ENCODE results near the gene LSM14B. TPM values are rescaled to one million over a fixed set of nuclear protein-coding genes. Genes with fewer than 3 reads are reported as not detected.

The LSM14B gene
- total and polyA plus RNA-seq, 3 experiments from 2014 or later: 1.1 to 36.4 (median 35.8) TPM

DNA sequence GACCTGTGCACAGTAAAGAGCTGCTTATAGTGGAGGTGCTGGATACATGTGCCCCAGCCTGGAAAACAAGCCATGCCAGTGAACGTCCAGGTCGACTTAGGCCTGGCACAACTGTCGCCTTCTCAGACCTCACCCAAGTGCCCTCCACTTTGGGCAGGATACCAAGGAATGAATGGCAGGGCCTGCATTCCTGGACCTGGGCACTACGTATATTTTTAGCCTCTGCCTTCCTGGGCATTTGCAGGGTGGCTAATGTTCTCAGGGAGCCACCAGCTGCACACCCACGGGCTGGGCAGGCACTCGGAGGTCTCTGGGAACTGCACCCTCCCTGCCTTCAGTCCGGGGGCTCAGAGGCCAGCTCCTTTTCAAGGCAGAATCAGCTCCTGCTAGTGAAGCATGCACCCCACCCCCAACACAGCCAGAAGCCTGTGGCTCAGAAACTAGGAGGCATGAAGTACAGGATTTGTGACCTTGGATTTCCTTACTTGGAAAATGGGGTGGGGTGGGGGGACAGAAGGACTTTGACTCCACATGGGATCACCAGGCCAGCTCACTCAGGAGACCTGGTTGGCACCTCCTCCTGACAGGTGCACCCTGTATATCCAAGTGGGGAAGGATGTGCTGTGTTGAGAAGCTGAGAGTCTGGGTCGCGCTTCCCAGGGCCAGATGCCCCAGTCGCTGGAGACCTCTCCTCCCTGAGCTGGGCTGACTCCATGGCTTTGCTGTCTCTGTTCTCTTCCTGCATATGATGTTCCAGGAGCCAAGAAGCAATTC lies 2.5 kb upstream of the LSM14B start:
- Mint-ChIP-seq H3K27me3 (peaks cover 0 to 3% of the 10 kb centered on the region in 2 donors), H3K4me3 (peak overlapping the region in 5 of 7 donors; percentile 12 to 90 (median 44)), H3K4me1 (peaks cover 42 to 64% (median 47%) of the 10 kb centered on the region in 3 donors), H3K27ac (peak overlapping the region; percentile 56 to 97 (median 93)), H3K36me3 (peaks cover 0 to 15% (median 0%) of the 10 kb centered on the region in 3 donors), H3K9me3 (peaks cover 0 to 18% (median 13%) of the 10 kb centered on the region in 5 donors)
- Histone ChIP-seq H3K4me3 (ENCODE audit: low read length) (no peak overlapping the region), H3K27me3 (ENCODE audit: insufficient read depth, low read length, poor library complexity, severe bottlenecking) (no peaks in the 10 kb centered on the region), H3K4me1 (ENCODE audit: insufficient read depth, low read length) (peaks cover 57% of the 10 kb centered on the region), H3K9me3 (ENCODE audit: low read length) (no peaks in the 10 kb centered on the region), H3K27ac (ENCODE audit: low read depth, low read length) (no peak overlapping the region), H3K36me3 (ENCODE audit: insufficient read depth, low read length) (peaks cover 7% of the 10 kb centered on the region)
- CTCF ChIA-PET: interaction anchor here (1.6 kb wide), 1 partner anchor 58 kb away, joined by 3 read pairs; no protein-coding TSS in a partner anchor
- POLR2A ChIA-PET: interaction anchor here (0.8 to 1.2 kb wide), 2 partner anchors 53 to 63 kb away, joined by 3 to 4 read pairs; partner anchors contain the start of gene MTG2
- no peak for DNase-seq

DNA sequence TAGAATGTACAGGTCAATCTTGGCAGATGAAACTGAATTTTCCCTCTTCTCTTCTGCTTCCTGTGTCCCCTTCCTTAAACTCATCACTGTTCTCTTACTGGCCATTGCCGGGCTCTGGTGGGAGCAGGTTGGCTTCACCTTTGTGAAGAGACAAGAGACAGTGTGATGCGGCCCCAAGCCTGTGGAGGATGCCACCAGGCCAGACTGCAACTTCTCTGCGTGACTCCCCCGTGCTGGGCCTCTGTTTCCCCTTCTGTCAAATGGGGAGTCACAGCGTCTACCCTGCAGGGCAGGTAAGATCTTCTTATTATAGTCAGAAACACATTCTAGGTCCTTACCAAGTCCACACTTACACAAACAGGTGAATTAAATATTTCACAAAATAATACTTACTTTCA lies 1.9 kb upstream of the LSM14B start:
- Histone ChIP-seq H3K27me3 (ENCODE audit: insufficient read depth, low read length, poor library complexity, severe bottlenecking) (no peaks in the 10 kb centered on the region), H3K9me3 (ENCODE audit: low read length) (no peaks in the 10 kb centered on the region), H3K27ac (ENCODE audit: low read depth, low read length) (no peak overlapping the region), H3K36me3 (ENCODE audit: insufficient read depth, low read length) (peaks cover 7% of the 10 kb centered on the region), H3K4me1 (ENCODE audit: insufficient read depth, low read length) (peaks cover 57% of the 10 kb centered on the region), H3K4me3 (ENCODE audit: low read length) (no peak overlapping the region)
- ChIA-PET POLR2A (interaction anchor here (0.6 to 3.2 kb wide), 3 partner anchors 10 to 1509 kb away, joined by 3 to 61 read pairs (median 4); partner anchors contain the start of gene TAF4), CTCF (interaction anchor here (1.6 to 2.3 kb wide), 5 partner anchors 15 to 109 kb away, joined by 3 to 9 read pairs (median 7); partner anchors contain the start of gene TAF4)
- Mint-ChIP-seq H3K36me3 (peaks cover 3 to 21% (median 3%) of the 10 kb centered on the region in 3 donors), H3K27ac (peak overlapping the region in 7 of 8 donors; percentile 11 to 97 (median 95)), H3K4me3 (peak overlapping the region; percentile 12 to 90 (median 44)), H3K9me3 (peaks cover 0 to 13% (median 10%) of the 10 kb centered on the region in 5 donors), H3K27me3 (peaks cover 0 to 3% of the 10 kb centered on the region in 2 donors), H3K4me1 (peaks cover 45 to 69% (median 51%) of the 10 kb centered on the region in 3 donors)
- no peak for DNase-seq

DNA sequence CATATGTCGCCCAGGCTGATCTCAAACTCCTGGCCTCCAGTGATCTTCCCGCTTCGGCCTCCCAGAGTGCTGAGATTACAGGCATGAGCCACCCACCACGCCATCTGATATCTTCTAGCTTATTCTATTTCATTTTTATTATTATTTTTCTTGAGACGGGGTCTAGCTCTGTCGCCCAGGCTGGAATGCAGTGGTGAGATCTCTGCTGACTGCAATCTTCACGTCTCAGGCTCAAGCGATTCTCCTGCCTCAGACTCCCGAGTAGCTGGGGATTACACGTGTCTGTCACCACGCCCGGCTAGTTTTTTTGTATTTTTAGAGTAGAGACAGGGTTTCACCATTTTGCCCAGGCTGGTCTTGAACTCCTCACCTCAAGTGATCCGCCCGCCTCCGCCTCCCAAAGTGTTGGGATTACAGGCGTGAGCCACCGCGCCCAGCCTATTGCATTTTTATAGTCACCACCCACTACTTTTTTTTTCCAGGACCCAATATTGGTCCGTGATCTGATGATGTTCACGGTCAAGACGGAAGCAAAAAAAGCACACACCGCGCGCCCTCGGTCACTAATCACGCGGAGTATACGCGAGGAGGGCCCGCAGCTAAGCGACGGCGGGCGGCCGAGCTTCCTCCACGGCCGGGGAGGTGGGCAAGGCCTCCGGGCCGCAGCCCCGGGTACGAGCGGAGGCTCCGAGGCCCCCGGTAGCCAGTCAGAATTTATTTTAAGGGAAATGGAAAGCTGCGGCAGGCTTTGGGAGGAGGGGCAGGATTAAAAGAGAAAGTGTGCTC lies 1.1 kb upstream of the LSM14B start:
- H3K27ac Mint-ChIP-seq: peak overlapping the region; percentile 87 to 97 (median 96)
- CTCF ChIA-PET: interaction anchor here (1.2 to 2.3 kb wide), 6 partner anchors 15 to 112 kb away, joined by 3 to 9 read pairs (median 6); partner anchors contain the start of gene TAF4
- Histone ChIP-seq H3K4me1 (ENCODE audit: insufficient read depth, low read length) (peaks cover 57% of the 10 kb centered on the region), H3K4me3 (ENCODE audit: low read length) (peak overlapping the region; percentile 60), H3K36me3 (ENCODE audit: insufficient read depth, low read length) (peaks cover 10% of the 10 kb centered on the region), H3K27ac (ENCODE audit: low read depth, low read length) (peak overlapping the region; percentile 76), H3K9me3 (ENCODE audit: low read length) (no peaks in the 10 kb centered on the region), H3K27me3 (ENCODE audit: insufficient read depth, low read length, poor library complexity, severe bottlenecking) (no peaks in the 10 kb centered on the region)
- peaks cover 44 to 65% (median 51%) of the 10 kb centered on the region in 3 donors for H3K4me1 Mint-ChIP-seq
- peak in 2 of 5 donors; percentile 7 to 53 for DNase-seq
- peak overlapping the region; percentile 88 to 91 (median 90) for H3K4me3 Mint-ChIP-seq
- H3K27me3 Mint-ChIP-seq: peaks cover 0 to 3% of the 10 kb centered on the region in 2 donors
- H3K9me3 Mint-ChIP-seq: peaks cover 0 to 6% (median 5%) of the 10 kb centered on the region in 5 donors
- POLR2A ChIA-PET: interaction anchor here (0.6 to 3.2 kb wide), 9 partner anchors 11 to 1508 kb away, joined by 3 to 61 read pairs (median 5); partner anchors contain the start of genes MTG2, PSMA7, SS18L1 and TAF4
- H3K36me3 Mint-ChIP-seq: peaks cover 3 to 29% (median 3%) of the 10 kb centered on the region in 3 donors

- Mint-ChIP-seq H3K27me3 (peaks cover 0 to 3% of the 10 kb centered on the region in 2 donors), H3K4me3 (peak overlapping the region; percentile 82 to 93 (median 87)), H3K27ac (peak overlapping the region; percentile 68 to 98 (median 87)), H3K36me3 (peaks cover 6 to 46% (median 10%) of the 10 kb centered on the region in 3 donors), H3K9me3 (no peaks in the 10 kb centered on the region), H3K4me1 (peaks cover 41 to 62% (median 42%) of the 10 kb centered on the region in 3 donors)
- peak overlapping the region; percentile 25 for H3K4me3 ChIP-seq (ENCODE audit: low read length)
- peak; percentile 29 to 64 (median 46) for DNase-seq
- ChIA-PET CTCF (interaction anchor here (0.8 to 2.3 kb wide), 5 partner anchors 15 to 112 kb away, joined by 3 to 9 read pairs (median 6); partner anchors contain the start of gene TAF4), POLR2A (interaction anchor here (0.9 to 3.2 kb wide), 7 partner anchors 14 to 815 kb away, joined by 3 to 61 read pairs (median 5); partner anchors contain the start of genes GID8, MTG2, PSMA7 and SS18L1)
- peaks cover 26% of the 10 kb centered on the region for H3K36me3 ChIP-seq (ENCODE audit: insufficient read depth, low read length)
- peaks cover 43% of the 10 kb centered on the region for H3K4me1 ChIP-seq (ENCODE audit: insufficient read depth, low read length)
- H3K9me3 ChIP-seq (ENCODE audit: low read length): no peaks in the 10 kb centered on the region
- peak overlapping the region; percentile 54 for H3K27ac ChIP-seq (ENCODE audit: low read depth, low read length)
- no peaks in the 10 kb centered on the region for H3K27me3 ChIP-seq (ENCODE audit: insufficient read depth, low read length, poor library complexity, severe bottlenecking)
These were observed 577 bp downstream of the LSM14B start for GRCh38 chr20:62122654-62123449.

- peak overlapping the region; percentile 68 to 98 (median 87) for H3K27ac Mint-ChIP-seq
- POLR2A ChIA-PET: interaction anchor here (2.4 to 3.2 kb wide), 2 partner anchors 19 to 57 kb away, joined by 21 to 61 read pairs; partner anchors contain the start of genes PSMA7, SS18L1 and TAF4
- H3K4me1 ChIP-seq (ENCODE audit: insufficient read depth, low read length): peaks cover 36% of the 10 kb centered on the region
- H3K27me3 Mint-ChIP-seq: peaks cover 0 to 3% of the 10 kb centered on the region in 2 donors
- H3K9me3 ChIP-seq (ENCODE audit: low read length): no peaks in the 10 kb centered on the region
- H3K4me3 ChIP-seq (ENCODE audit: low read length): peak overlapping the region; percentile 25
- CTCF ChIA-PET: interaction anchor here (0.8 to 1.5 kb wide), 3 partner anchors 15 to 112 kb away, joined by 3 to 4 read pairs (median 3); no protein-coding TSS in a partner anchor
- H3K27ac ChIP-seq (ENCODE audit: low read depth, low read length): peak overlapping the region; percentile 54
- peaks cover 41 to 62% (median 44%) of the 10 kb centered on the region in 3 donors for H3K4me1 Mint-ChIP-seq
- no peak for DNase-seq
- no peaks in the 10 kb centered on the region for H3K9me3 Mint-ChIP-seq
- H3K36me3 Mint-ChIP-seq: peaks cover 6 to 53% (median 10%) of the 10 kb centered on the region in 3 donors
- peak overlapping the region; percentile 82 to 93 (median 87) for H3K4me3 Mint-ChIP-seq
- H3K27me3 ChIP-seq (ENCODE audit: insufficient read depth, low read length, poor library complexity, severe bottlenecking): no peaks in the 10 kb centered on the region
- H3K36me3 ChIP-seq (ENCODE audit: insufficient read depth, low read length): peaks cover 33% of the 10 kb centered on the region
These were observed 1.3 kb downstream of the LSM14B start for GRCh38 chr20:62123450-62124118.

GRCh38 chr20:62126141-62126540 lies 3.9 kb downstream of the LSM14B start:
- Histone ChIP-seq H3K36me3 (ENCODE audit: insufficient read depth, low read length) (peaks cover 56% of the 10 kb centered on the region), H3K4me1 (ENCODE audit: insufficient read depth, low read length) (peaks cover 19% of the 10 kb centered on the region), H3K27ac (ENCODE audit: low read depth, low read length) (no peak overlapping the region), H3K9me3 (ENCODE audit: low read length) (no peaks in the 10 kb centered on the region), H3K27me3 (ENCODE audit: insufficient read depth, low read length, poor library complexity, severe bottlenecking) (no peaks in the 10 kb centered on the region), H3K4me3 (ENCODE audit: low read length) (no peak overlapping the region)
- peaks cover 28 to 43% (median 29%) of the 10 kb centered on the region in 3 donors for H3K4me1 Mint-ChIP-seq
- H3K4me3 Mint-ChIP-seq: peak overlapping the region in 1 of 7 donors; percentile 56
- peaks cover 6 to 78% (median 14%) of the 10 kb centered on the region in 3 donors for H3K36me3 Mint-ChIP-seq
- DNase-seq: no peak
- H3K27me3 Mint-ChIP-seq: peaks cover 0 to 1% of the 10 kb centered on the region in 2 donors
- POLR2A ChIA-PET: no interaction called here
- H3K27ac Mint-ChIP-seq: peak overlapping the region in 3 of 8 donors; percentile 27 to 86 (median 29)
- CTCF ChIA-PET: interaction anchor here (0.8 to 2.0 kb wide), 2 partner anchors 10 to 59 kb away, joined by 3 to 5 read pairs; no protein-coding TSS in a partner anchor
- no peaks in the 10 kb centered on the region for H3K9me3 Mint-ChIP-seq
